Liver (tissue), 3 donors: ENCODE results near the gene YPEL4.

ENCODE experiments used
- ATF3 ChIP-seq: IDR thresholded peaks from 2 replicates; pipeline ENCODE4 v1.6.1; 2016; ENCODE audit warnings: antibody characterized with exemption
- CTCF ChIP-seq: fragments of 150-350 bp; IDR thresholded peaks from 2 replicates; pipeline ENCODE4 v1.5.1; 2017; ENCODE audit warnings: improper control_type of control experiment, low read depth, low read length; ENCODE audit not compliant: missing input control
- EGR1 ChIP-seq, 2 donors: IDR thresholded peaks; 2 replicates each; pipeline ENCODE4 v1.6.1; 2016 to 2018; ENCODE audit warnings: antibody characterized with exemption in 2 of 2, low read depth in 2 of 2
- FOXA1 ChIP-seq: IDR thresholded peaks from 2 replicates; pipeline ENCODE4 v1.6.1; 2016; ENCODE audit warnings: antibody characterized with exemption
- GABPA ChIP-seq, 2 donors: IDR thresholded peaks in 1 of 2; conservative IDR thresholded peaks in 1 of 2; 2 replicates each; pipeline ENCODE4 v1.6.1; 2016; ENCODE audit warnings: antibody characterized with exemption in 2 of 2, mild to moderate bottlenecking in 1 of 2, moderate library complexity in 1 of 2
- HNF4A ChIP-seq, 2 donors: conservative IDR thresholded peaks; 2 replicates each; pipeline ENCODE4 v1.6.1; 2016; ENCODE audit warnings: antibody characterized with exemption in 2 of 2, mild to moderate bottlenecking in 2 of 2
- JUND ChIP-seq, 2 donors: IDR thresholded peaks; 2 replicates each; pipeline ENCODE4 v1.6.1; 2016; ENCODE audit warnings: antibody characterized with exemption in 2 of 2
- MAX ChIP-seq: IDR thresholded peaks from 2 replicates; pipeline ENCODE4 v1.6.1; 2016; ENCODE audit warnings: antibody characterized with exemption
- RAD21 ChIP-seq, 2 donors: IDR thresholded peaks; 2 replicates each; pipeline ENCODE4 v1.6.1; 2016; ENCODE audit warnings: antibody characterized with exemption in 2 of 2, mild to moderate bottlenecking in 2 of 2
- RXRA ChIP-seq, 2 donors: IDR thresholded peaks; 2 replicates each; pipeline ENCODE4 v1.6.1; 2017 to 2018; ENCODE audit warnings: antibody characterized with exemption in 2 of 2, mild to moderate bottlenecking in 1 of 2
- SP1 ChIP-seq: IDR thresholded peaks from 2 replicates; pipeline ENCODE4 v1.6.1; 2018; ENCODE audit warnings: antibody characterized with exemption, mild to moderate bottlenecking
- TAF1 ChIP-seq: conservative IDR thresholded peaks from 2 replicates; pipeline ENCODE4 v1.6.1; 2016; ENCODE audit warnings: antibody characterized with exemption, mild to moderate bottlenecking
- ZBTB33 ChIP-seq: IDR thresholded peaks from 2 replicates; pipeline ENCODE4 v1.6.1; 2016; ENCODE audit warnings: antibody characterized with exemption
- donor health status: healthy.
- donor health status: healthy.

GRCh38 chr11:57674251-57674650, 24.5 kb upstream of the YPEL4 start:
- TF ChIP-seq TAF1: no peak
- no peak for TF ChIP-seq CTCF
- TF ChIP-seq MAX: no peak
- TF ChIP-seq RXRA (IDR thresholded peaks at IDR 0.05): no peak
- no peak for TF ChIP-seq GABPA (IDR thresholded peaks at IDR 0.05 in 1 of 2, conservative IDR thresholded peaks at IDR 0.05 in 1 of 2)
- TF ChIP-seq ZBTB33: no peak
- TF ChIP-seq RAD21 (IDR thresholded peaks at IDR 0.05): no peak
- TF ChIP-seq SP1: no peak
- TF ChIP-seq FOXA1: no peak
- TF ChIP-seq ATF3: no peak
- TF ChIP-seq JUND (IDR thresholded peaks at IDR 0.05): no peak
- no peak for TF ChIP-seq HNF4A (conservative IDR thresholded peaks at IDR 0.05)
- no peak for TF ChIP-seq EGR1 (IDR thresholded peaks at IDR 0.05; ENCODE audit: low read depth in 2 of 2)
